Erythroblast (primary cell): ENCODE measurements around the gene SLC6A11.

Source experiments
- DNase-seq, 2 experiments: peaks; one replicate each; lab custom pipeline; 2025; lab: John Stamatoyannopoulos, UW
- GATA1 ChIP-seq: IDR thresholded peaks from 2 replicates; pipeline ENCODE4 v1.6.1; 2011; ENCODE audit warnings: low read depth, mild to moderate bottlenecking, control low read depth, low read length, moderate library complexity
- POLR2A ChIP-seq: IDR thresholded peaks from 2 replicates; pipeline ENCODE4 v1.6.1; 2011; ENCODE audit warnings: mild to moderate bottlenecking, low read length

The SLC6A11 gene

DNA sequence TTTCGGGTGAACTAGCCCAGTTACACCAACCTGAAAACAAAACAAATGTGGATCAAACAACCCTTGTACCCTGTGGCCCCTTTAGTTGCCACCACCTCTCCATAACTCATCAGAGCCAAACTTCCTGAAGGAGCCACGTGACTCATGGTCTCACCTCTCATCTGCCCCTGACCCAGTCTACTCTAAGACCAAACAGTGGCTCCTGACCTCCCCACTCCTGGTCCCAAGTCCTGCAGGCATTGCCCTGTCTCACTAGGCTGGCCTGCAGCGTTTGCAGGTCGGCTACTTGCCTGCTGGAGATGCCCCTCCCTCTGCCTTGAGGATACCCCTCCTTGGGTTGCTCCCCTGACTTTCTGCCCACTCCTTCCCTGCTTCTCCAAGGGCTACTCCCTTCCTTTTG is 23.1 kb downstream of the SLC6A11 start:
- TF ChIP-seq POLR2A, result no peak
- TF ChIP-seq GATA1, result no peak
- no peak for DNase-seq

DNA sequence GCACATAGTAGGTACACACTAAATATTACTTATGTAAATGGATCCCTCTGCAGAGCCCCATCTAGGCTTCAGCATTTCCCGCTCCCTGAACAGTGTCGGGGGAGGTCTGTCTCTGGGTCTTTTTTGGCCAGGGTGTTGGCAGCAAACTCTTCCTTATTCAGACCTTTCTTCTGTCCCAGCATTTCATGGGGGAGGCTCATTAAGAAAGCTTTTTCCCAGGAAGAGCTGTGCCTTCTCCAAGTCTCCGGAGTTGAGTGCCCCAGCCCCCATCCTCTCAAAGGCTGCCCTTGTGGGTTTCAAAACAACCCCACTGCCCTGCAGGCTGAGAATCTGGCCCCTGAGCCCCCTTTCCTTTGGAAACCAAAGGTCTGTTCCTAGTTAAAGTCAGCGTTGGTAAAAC is 25.1 kb downstream of the SLC6A11 start:
- TF ChIP-seq GATA1, result no peak
- no peak for TF ChIP-seq POLR2A
- no peak for DNase-seq

DNA sequence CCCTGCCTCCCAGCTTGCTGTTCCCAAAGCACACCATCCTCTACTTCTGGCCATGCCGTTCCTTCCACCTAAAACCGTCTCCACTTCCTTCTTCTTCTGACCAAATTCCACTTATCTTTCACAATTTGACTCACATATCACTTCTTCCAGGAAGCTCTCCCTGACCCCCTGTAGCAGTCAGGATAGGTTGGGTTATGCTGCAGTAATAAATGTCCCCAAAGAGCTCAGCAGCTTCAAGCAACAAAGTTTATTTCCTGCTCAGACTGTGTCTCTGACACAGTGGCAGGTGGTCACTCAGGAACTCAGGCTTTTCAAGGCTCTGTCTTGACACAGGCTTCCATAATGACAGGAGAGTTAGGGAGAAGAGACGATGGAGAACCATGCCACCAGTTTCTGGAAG is 27.4 kb downstream of the SLC6A11 start:
- DNase-seq, result no peak
- TF ChIP-seq GATA1 (no peak), POLR2A (no peak)

GRCh38 chr3:10845001-10845761 is 29.2 kb downstream of the SLC6A11 start:
- DNase-seq, result no peak
- TF ChIP-seq GATA1 (no peak), POLR2A (no peak)

DNA sequence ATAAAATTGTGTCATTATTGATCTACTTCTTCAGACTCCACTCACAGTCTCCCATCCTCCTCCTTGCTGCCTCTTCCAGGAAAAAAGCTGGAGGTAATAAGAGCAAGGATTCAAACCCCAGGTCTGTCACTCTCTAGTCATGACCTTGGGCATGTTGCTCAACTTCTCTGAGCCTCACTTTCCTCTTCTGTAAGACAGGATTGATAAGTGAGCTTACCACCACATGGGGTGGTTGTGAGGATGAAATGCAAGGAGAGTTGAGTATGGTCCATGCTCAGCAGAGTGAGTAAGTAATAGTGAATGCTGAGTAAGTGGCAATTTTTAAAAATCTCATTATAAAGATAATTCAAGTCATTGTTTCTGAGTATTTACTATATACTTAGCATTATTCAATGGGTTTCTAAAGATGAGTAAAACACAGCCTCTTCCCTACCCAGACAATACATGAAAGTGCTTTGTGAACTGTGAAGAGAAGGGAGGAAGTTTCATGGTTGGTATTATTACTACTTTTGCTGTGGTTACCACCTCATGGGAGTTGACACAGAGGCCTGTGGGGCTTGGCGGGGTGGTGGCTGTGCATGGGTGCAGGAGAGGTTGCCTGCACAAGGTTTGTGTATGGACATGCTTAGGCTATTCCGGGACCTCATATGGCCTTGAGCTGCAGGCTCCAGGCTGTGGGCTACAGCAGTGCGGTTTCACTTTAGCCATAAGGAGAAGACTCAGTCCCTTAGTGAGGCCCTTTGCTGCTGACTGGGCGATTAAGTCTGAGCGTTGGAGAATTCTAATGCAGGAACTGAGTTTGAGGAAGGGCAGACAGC is 30.0 kb downstream of the SLC6A11 start:
- TF ChIP-seq POLR2A (no peak), GATA1 (no peak)
- no peak for DNase-seq

- no peak for DNase-seq
- TF ChIP-seq GATA1 (no peak), POLR2A (no peak)
These were observed 30.6 kb downstream of the SLC6A11 start for GRCh38 chr3:10846657-10846975.

DNA sequence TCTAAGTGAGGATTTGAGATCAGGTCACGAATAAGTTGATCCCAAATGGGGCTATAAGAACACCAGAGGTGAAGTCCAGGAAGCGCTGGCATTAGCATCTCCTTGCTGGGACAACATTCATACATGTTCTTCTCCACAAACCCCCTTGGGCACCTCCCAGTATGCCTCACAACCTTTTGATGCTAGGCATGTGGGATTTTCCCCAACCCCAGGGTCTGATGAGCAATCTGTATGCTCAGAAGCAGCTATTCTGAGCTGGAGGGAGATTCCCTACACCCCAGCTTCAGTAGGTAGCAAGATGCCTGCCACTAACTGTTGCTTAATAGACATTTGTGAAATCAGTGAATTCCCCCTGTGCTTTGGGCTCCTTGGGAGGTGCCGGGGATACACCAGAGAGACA is 32.2 kb downstream of the SLC6A11 start:
- TF ChIP-seq GATA1 (no peak), POLR2A (no peak)
- no peak for DNase-seq

DNA sequence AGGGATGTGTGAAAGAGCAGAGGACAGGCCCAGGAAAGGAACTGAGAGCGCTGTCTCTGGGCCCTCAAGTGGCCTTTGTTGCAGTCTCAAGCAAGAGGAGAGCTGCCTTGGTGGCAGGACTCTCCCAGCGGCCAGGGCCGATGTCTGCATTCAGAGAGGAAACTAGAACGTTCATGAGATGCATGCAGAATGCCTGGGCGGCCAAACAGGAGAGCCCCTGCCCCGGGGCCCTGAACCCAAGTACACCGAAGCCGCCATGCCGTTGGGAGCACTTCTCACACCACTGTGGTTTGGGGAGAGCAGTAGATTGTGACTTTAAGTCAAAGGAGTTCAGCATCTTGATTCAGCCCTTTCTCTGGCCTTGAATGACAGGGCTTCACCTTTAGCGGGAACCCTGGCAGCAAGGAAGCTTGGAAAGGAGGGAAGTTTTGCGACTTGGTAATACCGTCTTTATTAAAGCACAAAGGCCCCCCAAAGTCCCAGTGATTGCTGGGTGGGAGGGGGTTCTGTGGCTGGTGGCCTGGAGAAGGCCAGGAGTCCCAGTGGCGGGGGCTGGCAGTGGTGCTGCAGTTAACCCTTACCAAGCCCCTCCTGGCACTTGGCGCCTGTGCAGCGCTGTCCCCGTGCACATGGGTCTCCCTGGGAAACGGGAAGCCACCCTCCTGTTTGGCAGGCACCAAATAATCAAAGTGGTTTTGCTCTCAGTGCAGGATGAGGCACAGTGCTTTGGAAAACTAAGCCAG is 36.2 kb downstream of the SLC6A11 start:
- no peak for TF ChIP-seq GATA1
- no peak for TF ChIP-seq POLR2A

GRCh38 chr3:10855083-10855870 is 39.2 kb downstream of the SLC6A11 start:
- no peak for TF ChIP-seq POLR2A
- no peak for TF ChIP-seq GATA1
- no peak for DNase-seq

More for the DNA sequence above, 36.2 kb downstream of the SLC6A11 start:
- no peak for DNase-seq

GRCh38 chr3:10855871-10856662 is 40.0 kb downstream of the SLC6A11 start:
- no peak for DNase-seq
- TF ChIP-seq POLR2A, result no peak
- TF ChIP-seq GATA1, result no peak

GRCh38 chr3:10857235-10857634 is 41.2 kb downstream of the SLC6A11 start:
- TF ChIP-seq GATA1 (no peak), POLR2A (no peak)
- no peak for DNase-seq

- TF ChIP-seq GATA1 (no peak), POLR2A (no peak)
- no peak for DNase-seq
These were observed 42.1 kb downstream of the SLC6A11 start for GRCh38 chr3:10858091-10858490.

DNA sequence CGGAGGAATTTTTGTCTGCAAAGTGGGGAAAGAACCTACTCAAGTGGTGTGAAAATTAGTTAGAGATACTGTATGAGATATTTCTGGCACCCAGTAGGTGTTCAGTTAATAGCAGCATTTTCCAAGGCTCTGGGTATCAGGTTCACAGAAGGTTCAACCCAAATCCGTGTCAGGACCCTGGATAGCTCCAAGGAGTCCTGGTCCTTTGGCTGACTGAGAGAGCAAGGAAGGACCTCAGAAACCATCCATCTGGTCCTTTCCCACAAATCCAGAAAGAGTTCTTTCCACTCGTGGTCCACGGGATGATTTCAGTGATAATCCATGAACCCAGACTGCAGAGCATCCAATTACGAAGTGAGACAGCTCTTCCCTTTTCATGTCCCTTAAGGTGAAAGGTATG is 51.4 kb downstream of the SLC6A11 start:
- DNase-seq, result peak in 1 of 2 experiments; percentile 12

More for the DNA sequence above, 51.4 kb downstream of the SLC6A11 start:
- TF ChIP-seq POLR2A, result no peak
- TF ChIP-seq GATA1, result no peak
